H9 (cell line): ENCODE data around the gene ETV7. TPM values are rescaled to one million over a fixed set of nuclear protein-coding genes. Genes with fewer than 3 reads are reported as not detected.

Experiments
- DNase-seq: peaks from one replicate; pipeline ENCODE4 v3.0.0-alpha.2; 2017
- H2AFZ ChIP-seq: one replicate; pipeline ENCODE4 v1.6.1; 2013; ENCODE audit warnings: mild to moderate bottlenecking, low read length, control low read depth, moderate library complexity
- H2AK5ac ChIP-seq: 2 replicates; pipeline ENCODE4 v1.6.1; 2013; ENCODE audit warnings: low read length, control low read depth, mixed read lengths; ENCODE audit not compliant: insufficient read length
- H2BK120ac ChIP-seq: one replicate; pipeline ENCODE4 v1.6.1; 2013; ENCODE audit warnings: low read depth, mild to moderate bottlenecking, low read length, control low read depth, inconsistent platforms; ENCODE audit not compliant: poor library complexity, severe bottlenecking
- H2BK12ac ChIP-seq: 2 replicates; pipeline ENCODE4 v1.6.1; 2013; ENCODE audit warnings: low read length, control low read depth, mixed read lengths, low read depth; ENCODE audit not compliant: insufficient read length
- H2BK15ac ChIP-seq: 2 replicates; pipeline ENCODE4 v1.6.1; 2013; ENCODE audit warnings: low read depth, low read length, control low read depth
- H2BK20ac ChIP-seq: one replicate; pipeline ENCODE4 v1.6.1; 2013; ENCODE audit warnings: low read depth, mild to moderate bottlenecking, low read length, control low read depth, inconsistent platforms; ENCODE audit not compliant: poor library complexity, severe bottlenecking
- H2BK5ac ChIP-seq: 2 replicates; pipeline ENCODE4 v1.6.1; 2013; ENCODE audit warnings: low read length, control low read depth, mixed read lengths; ENCODE audit not compliant: insufficient read length
- H3K14ac ChIP-seq: 2 replicates; pipeline ENCODE4 v1.6.1; 2013; ENCODE audit warnings: low read length, control low read depth; ENCODE audit not compliant: insufficient read depth
- H3K18ac ChIP-seq: 2 replicates; pipeline ENCODE4 v1.6.1; 2013; ENCODE audit warnings: low read depth, mild to moderate bottlenecking, mixed read lengths, low read length, control low read depth; ENCODE audit not compliant: insufficient read length
- H3K23ac ChIP-seq: 2 replicates; pipeline ENCODE4 v1.6.1; 2013; ENCODE audit warnings: low read length, control low read depth, mixed read lengths, low read depth; ENCODE audit not compliant: insufficient read length
- H3K23me2 ChIP-seq: 2 replicates; pipeline ENCODE4 v1.6.1; 2013; ENCODE audit warnings: low read depth, mild to moderate bottlenecking, mixed read lengths, low read length, control low read depth; ENCODE audit not compliant: insufficient read length, poor library complexity, severe bottlenecking
- H3K27ac ChIP-seq: 2 replicates; pipeline ENCODE4 v1.5.1; 2013; ENCODE audit warnings: low read length, control low read depth, mixed read lengths, low read depth; ENCODE audit not compliant: insufficient read length
- H3K27me3 ChIP-seq: 2 replicates; pipeline ENCODE4 v1.6.1; 2013; ENCODE audit warnings: low read length, control low read depth, inconsistent platforms; ENCODE audit not compliant: insufficient read depth
- H3K4ac ChIP-seq: 2 replicates; pipeline ENCODE4 v1.6.1; 2013; ENCODE audit warnings: low read depth, mild to moderate bottlenecking, control low read depth, inconsistent platforms, low read length, moderate library complexity
- H3K4me1 ChIP-seq: 2 replicates; pipeline ENCODE4 v1.6.1; 2013; ENCODE audit warnings: low read length, control low read depth, inconsistent platforms; ENCODE audit not compliant: insufficient read depth
- H3K4me2 ChIP-seq: 2 replicates; pipeline ENCODE4 v1.6.1; 2013; ENCODE audit warnings: low read length, control low read depth, mixed read lengths; ENCODE audit not compliant: insufficient read length, insufficient read depth
- H3K56ac ChIP-seq: 2 replicates; pipeline ENCODE4 v1.6.1; 2013; ENCODE audit warnings: low read depth, mild to moderate bottlenecking, mixed read lengths, low read length, control low read depth; ENCODE audit not compliant: insufficient read length
- H3K79me1 ChIP-seq: 2 replicates; pipeline ENCODE4 v1.6.1; 2013; ENCODE audit warnings: low read depth, mild to moderate bottlenecking, moderate library complexity, low read length, control low read depth, inconsistent platforms; ENCODE audit not compliant: insufficient read depth, poor library complexity, severe bottlenecking
- H3K79me2 ChIP-seq: 2 replicates; pipeline ENCODE4 v1.6.1; 2013; ENCODE audit warnings: low read length, control low read depth, inconsistent platforms; ENCODE audit not compliant: insufficient read depth
- H3K9ac ChIP-seq: 2 replicates; pipeline ENCODE4 v1.6.1; 2013; ENCODE audit warnings: low read length, control low read depth, mixed read lengths; ENCODE audit not compliant: insufficient read length; ENCODE audit errors: extremely low read depth
- H3K9me3 ChIP-seq: one replicate; pipeline ENCODE4 v1.6.1; 2013; ENCODE audit warnings: low read depth, low read length, inconsistent platforms; ENCODE audit not compliant: control insufficient read depth
- H3T11ph ChIP-seq: one replicate; pipeline ENCODE4 v1.6.1; 2013; ENCODE audit warnings: mild to moderate bottlenecking, low read length, control low read depth, inconsistent platforms
- H4K20me1 ChIP-seq: one replicate; pipeline ENCODE4 v1.6.1; 2013; ENCODE audit not compliant: control insufficient read depth, insufficient read length, insufficient read depth
- H4K5ac ChIP-seq: 2 replicates; pipeline ENCODE4 v1.6.1; 2013; ENCODE audit warnings: low read depth, mild to moderate bottlenecking, mixed read lengths, low read length, control low read depth; ENCODE audit not compliant: insufficient read length
- H4K8ac ChIP-seq: replicated peaks from 2 replicates; pipeline ENCODE4 v1.6.1; 2013; ENCODE audit warnings: low read length, control low read depth, mixed read lengths, low read depth; ENCODE audit not compliant: insufficient read length
- H4K91ac ChIP-seq: 2 replicates; pipeline ENCODE4 v1.6.1; 2013; ENCODE audit warnings: low read depth, mild to moderate bottlenecking, moderate library complexity, mixed read lengths, low read length, control low read depth; ENCODE audit not compliant: insufficient read length
- H3K27ac Mint-ChIP-seq, 3 experiments: 2 replicates in 2 of 3; 3 replicates in 1 of 3; pipeline ENCODE4 v1.8.0; 2020 to 2021; ENCODE audit warnings: mixed read lengths in 3 of 3, mild to moderate bottlenecking in 1 of 3, moderate library complexity in 1 of 3
- H3K27me3 Mint-ChIP-seq: 2 replicates; pipeline ENCODE4 v1.8.0; 2021; ENCODE audit warnings: low read depth, mild to moderate bottlenecking, moderate library complexity, mixed read lengths
- H3K36me3 Mint-ChIP-seq, 3 experiments: 2 replicates in 2 of 3; 3 replicates in 1 of 3; pipeline ENCODE4 v1.8.0; 2020 to 2021; ENCODE audit warnings: low read depth in 3 of 3, mixed read lengths in 3 of 3; ENCODE audit not compliant: insufficient read depth in 1 of 3
- H3K4me1 Mint-ChIP-seq, 2 experiments: 2 replicates each; pipeline ENCODE4 v1.8.0; 2020; ENCODE audit warnings: mixed read lengths in 2 of 2
- H3K4me3 Mint-ChIP-seq, 2 experiments: 2 replicates in 1 of 2; 3 replicates in 1 of 2; pipeline ENCODE4 v1.8.0; 2020 to 2021; ENCODE audit warnings: mild to moderate bottlenecking in 2 of 2, mixed read lengths in 2 of 2, moderate library complexity in 1 of 2
- H3K9me3 Mint-ChIP-seq, 2 experiments: 2 replicates in 1 of 2; 3 replicates in 1 of 2; pipeline ENCODE4 v1.8.0; 2020; ENCODE audit warnings: mild to moderate bottlenecking in 2 of 2, mixed read lengths in 2 of 2, moderate library complexity in 1 of 2
- CTCF ChIP-seq: fragments of 200-600 bp; sonication (generic); conservative IDR thresholded peaks from 3 replicates; pipeline ENCODE4 v1.8.0; 2021; ENCODE audit warnings: antibody characterized with exemption, mild to moderate bottlenecking
- total RNA-seq: library from RNA; stranded (reverse); gene quantifications from 2 replicates; pipeline ENCODE4 v1.2.1, GENCODE V29; 2021

Gene ETV7
- total RNA-seq, 1 experiment from 2014 or later, result 0.92 TPM

- H3K9me3 Mint-ChIP-seq, result no peaks in the 10 kb centered on the region; a peak in 1 of 5 replicates
- Histone ChIP-seq H2BK5ac (no peak overlapping the region), H2BK15ac (no peak overlapping the region)
Measured at GRCh38 chr6:36327919-36328236, 59.6 kb downstream of the ETV7 start.

More at GRCh38 chr6:36327919-36328236, 59.6 kb downstream of the ETV7 start:
- TF ChIP-seq CTCF, result no peak
- Mint-ChIP-seq H3K27me3 (peaks cover 9% of the 10 kb centered on the region), H3K4me1 (peaks cover 26 to 47% of the 10 kb centered on the region in 2 experiments), H3K27ac (no peak overlapping the region), H3K36me3 (no peaks in the 10 kb centered on the region), H3K4me3 (no peak overlapping the region)
- Histone ChIP-seq H3K23ac (no peak overlapping the region), H3K79me2 (no peaks in the 10 kb centered on the region), H3T11ph (no peak overlapping the region), H3K27ac (no peak overlapping the region), H2BK20ac (no peak overlapping the region), H3K79me1 (no peaks in the 10 kb centered on the region), H4K91ac (no peak overlapping the region), H3K4me2 (no peak overlapping the region), H3K23me2 (no peaks in the 10 kb centered on the region), H3K4me1 (no peaks in the 10 kb centered on the region), H3K18ac (no peak overlapping the region), H2BK12ac (no peak overlapping the region), H3K9me3 (no peaks in the 10 kb centered on the region), H2BK120ac (no peak overlapping the region), H3K14ac (no peak overlapping the region), H3K4ac (no peak overlapping the region), H4K8ac (no peak overlapping the region), H2AK5ac (no peak overlapping the region), H4K5ac (no peak overlapping the region), H3K27me3 (no peaks in the 10 kb centered on the region), H3K56ac (no peak overlapping the region), H3K9ac (no peak overlapping the region), H4K20me1 (no peaks in the 10 kb centered on the region), H2AFZ (no peak overlapping the region)
- DNase-seq, result no peak
